GM10266 (cell line): ENCODE results near the gene ANGPT4.

Experiments used
- DNase-seq: peaks from one replicate; pipeline ENCODE4 v3.0.0; 2012; ENCODE audit errors: extremely low spot score
- TF ChIP-seq, protein P1 (sequence below): IDR thresholded peaks from 2 replicates; pipeline ENCODE4 v1.5.1; 2012; ENCODE audit warnings: mild to moderate bottlenecking, low read depth; ENCODE audit not compliant: control insufficient read depth, insufficient read depth; ENCODE audit errors: missing control alignments

The ANGPT4 gene

DNA sequence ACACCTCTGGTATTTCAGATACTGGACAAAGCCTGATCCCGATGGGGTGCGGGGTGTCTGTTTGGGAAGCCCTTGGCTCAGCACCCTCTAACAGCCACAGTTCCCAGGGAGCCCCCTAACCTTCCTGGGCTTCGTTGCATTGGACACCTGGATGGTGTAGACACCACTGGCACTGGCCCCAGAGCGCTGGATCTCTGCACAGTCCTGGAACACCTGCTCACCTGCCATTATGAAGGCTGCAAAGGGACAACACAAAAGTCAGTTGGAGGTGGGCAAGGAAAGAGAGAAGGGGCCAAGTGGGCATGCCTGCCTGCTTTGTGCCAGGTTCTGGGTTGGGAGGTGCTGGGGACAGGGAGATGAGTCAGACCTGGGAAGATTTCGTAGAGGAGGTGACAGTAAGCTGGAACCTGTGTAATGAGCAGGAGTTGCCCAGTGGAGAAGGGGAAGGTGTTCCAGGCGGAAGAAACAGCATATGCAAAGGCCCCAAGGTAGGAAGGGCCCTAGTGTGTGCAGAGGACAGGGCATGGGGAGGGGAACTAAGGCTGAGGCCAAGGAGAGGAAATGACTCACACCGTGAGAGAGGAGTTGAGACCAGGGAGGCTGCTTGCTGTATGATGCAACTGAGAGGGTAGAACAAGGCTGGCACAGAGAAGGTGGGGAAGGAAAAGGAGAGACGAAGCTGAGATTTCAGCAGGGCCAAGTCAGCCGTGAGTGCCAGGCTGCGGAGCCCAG lies 34.9 kb downstream of the ANGPT4 start:
- TF ChIP-seq, protein P1, sequence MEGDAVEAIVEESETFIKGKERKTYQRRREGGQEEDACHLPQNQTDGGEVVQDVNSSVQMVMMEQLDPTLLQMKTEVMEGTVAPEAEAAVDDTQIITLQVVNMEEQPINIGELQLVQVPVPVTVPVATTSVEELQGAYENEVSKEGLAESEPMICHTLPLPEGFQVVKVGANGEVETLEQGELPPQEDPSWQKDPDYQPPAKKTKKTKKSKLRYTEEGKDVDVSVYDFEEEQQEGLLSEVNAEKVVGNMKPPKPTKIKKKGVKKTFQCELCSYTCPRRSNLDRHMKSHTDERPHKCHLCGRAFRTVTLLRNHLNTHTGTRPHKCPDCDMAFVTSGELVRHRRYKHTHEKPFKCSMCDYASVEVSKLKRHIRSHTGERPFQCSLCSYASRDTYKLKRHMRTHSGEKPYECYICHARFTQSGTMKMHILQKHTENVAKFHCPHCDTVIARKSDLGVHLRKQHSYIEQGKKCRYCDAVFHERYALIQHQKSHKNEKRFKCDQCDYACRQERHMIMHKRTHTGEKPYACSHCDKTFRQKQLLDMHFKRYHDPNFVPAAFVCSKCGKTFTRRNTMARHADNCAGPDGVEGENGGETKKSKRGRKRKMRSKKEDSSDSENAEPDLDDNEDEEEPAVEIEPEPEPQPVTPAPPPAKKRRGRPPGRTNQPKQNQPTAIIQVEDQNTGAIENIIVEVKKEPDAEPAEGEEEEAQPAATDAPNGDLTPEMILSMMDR = no peak
- DNase-seq = no peak

DNA sequence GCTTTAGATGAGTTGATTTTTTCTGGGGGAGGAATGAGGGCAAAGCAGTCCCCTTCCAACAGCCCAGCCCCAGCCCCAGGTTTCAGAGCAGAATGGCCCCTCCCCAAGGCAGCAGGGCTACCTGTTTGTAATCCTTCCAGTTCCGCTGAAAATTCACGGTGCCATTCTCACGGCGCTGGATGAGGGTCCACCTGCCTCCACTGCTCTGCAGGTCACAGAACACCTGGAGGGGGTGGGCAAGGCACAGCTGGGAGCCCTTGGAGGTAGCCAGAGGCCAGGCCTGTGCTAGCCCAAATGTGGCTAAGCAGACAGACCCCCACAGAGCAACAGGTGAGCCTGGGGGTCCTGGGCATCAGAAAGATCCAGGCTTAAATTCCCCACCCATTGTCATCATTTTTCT lies 36.5 kb downstream of the ANGPT4 start:
- no peak for DNase-seq
- TF ChIP-seq, protein P1 = no peak

DNA sequence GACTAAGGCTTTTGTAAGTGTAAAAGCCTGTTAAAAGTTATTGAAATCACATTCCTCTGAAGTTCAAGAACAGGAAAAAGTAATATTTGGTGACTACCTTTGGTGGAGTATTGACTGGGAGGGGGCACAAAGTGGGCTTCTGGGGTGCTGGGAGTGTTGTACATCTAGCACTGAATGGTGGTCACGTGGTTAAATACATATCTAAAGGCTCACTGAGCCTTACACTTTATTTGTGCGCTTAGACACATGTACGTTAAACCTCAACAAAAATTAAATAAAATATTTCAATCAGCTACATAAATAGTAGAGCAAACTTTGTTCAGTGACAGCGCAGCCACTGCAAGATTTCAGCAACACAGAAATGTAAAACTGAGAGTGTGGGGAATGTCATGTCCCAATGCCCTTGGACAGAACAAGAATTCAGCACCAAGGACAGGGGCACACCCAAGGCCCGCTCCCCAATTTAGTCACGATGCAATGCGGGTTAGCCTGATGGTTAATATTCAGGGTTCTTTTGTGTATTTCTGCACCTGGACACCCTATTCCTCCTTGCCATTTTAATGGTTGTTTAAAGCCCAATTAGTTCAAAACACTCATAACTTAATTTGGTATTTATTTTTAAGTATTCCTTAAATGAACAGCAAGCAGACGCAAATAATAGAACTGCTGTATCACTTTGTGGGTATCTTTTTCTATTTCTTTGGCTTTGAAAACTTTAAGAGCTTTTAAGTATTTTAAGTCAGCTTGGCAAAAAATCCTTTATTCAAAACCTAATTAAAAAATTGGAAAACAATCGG lies 37.4 kb downstream of the ANGPT4 start:
- TF ChIP-seq, protein P1 = no peak
- DNase-seq = peak; percentile 52

DNA sequence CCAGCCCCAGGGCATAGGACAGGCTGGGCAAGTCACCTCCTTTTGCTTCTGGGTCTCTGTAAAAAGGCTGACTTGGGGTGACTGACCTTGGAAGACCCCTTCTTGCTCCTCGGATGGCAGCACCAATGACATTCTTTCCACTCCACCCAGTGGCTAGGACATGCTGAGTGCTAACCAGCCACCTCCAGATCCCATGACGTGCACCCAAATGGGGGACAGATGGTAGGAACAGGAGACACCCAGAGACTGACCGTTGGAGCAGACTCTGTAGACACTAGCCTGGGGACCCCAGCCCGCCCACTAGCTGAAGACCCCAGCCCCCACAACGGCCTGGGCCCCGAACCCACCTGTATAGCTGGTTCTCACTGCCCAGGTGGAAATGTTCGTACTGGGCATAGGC lies 38.3 kb downstream of the ANGPT4 start:
- no peak for DNase-seq
- TF ChIP-seq, protein P1 = no peak

DNA sequence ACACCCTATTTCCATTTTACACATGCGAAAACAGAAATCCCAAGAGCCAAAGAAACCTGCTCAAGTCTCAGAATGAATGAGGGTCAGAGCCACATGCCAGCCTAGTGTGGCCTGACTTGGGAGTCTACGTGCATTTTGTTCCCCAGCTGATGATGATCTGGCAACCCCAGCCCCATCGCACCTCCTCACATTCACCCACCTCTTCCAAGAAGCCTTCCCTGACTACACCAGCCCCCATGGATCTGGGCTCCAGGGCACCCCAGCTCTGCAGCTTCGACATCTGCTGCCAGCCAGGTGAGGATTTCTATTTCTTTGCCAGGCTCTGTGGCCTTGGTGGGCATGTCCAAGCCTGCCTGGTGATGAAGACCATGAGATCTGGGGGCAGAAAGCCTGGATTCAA lies 41.0 kb downstream of the ANGPT4 start:
- no peak for DNase-seq
- TF ChIP-seq, protein P1 = no peak

DNA sequence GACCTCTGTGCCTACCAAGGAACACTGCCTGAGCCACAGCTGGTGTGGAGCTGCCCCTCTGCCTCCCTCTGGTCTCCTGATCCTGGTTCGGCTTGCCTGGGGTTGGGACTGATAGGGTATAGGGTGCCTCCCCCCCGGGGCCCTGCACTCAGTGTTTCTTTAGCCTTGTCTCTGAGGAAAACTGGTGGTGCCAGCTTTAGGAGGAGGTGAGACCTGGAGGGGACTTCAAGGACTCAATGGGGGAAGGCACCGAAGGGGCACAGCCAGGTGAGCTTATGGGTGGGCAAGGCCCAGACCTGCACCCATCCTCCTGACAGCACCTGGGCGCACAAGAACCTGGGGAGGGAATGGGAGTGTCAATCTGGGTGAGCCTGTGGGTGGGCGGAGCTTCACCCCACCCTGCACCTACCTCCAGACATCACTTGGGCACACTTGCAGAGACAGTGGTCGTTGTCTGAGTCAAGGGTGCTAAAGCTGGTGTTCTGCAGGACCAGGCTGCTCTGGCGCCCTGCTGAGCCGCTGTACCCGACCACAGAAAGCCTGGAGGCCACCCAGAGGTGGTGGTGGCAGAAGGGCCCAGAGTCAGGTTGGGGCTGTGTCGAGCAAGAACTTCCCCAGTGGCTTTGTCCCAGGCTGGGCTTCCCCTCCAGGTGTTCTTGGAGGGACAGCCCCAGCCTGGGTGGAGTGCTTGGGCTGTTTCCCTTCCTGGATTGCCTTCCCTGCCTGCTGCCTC lies 42.1 kb downstream of the ANGPT4 start:
- TF ChIP-seq, protein P1 = no peak
- DNase-seq = no peak

DNA sequence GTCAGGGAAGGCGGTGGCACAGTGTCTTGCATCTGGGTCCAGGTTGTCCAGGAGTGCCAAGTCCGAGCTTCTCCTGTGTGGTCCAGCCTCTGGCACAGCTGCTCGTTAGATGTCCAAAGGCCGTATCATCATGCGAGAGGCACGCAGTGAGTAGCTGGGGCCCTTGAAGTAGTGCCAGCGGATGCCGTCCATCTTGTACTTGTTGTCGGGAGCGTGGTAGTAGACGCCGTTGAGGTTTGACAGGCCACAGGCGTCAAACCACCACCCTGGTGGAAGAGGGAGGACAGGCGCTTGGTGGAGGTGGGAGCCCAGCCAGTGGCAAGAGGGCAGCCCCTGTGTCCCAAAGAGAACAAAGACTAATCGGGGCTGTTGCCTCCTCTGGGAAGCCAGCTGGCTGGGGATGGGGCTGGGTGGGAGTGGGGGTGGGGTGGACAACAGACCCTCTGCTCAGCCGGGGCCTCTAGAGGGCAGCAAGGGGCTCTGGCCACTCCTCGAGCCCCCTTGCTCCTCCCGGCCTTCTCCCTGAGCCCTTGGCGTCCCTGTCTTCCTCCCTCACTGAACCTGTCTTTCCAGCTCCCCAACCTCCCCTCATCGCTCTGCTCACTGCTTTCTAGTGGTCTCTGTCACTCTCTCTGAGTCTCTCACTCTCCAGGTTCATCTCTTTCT lies 43.1 kb downstream of the ANGPT4 start:
- DNase-seq = no peak
- TF ChIP-seq, protein P1 = no peak
